GM19397 (cell line): ENCODE data around the gene GALC.
"Not testable (repeated sequence)": the region's sequence is repeated elsewhere in the genome, so short reads cannot be mapped to it uniquely, and the experiment has no call there.

Source experiments
- ATAC-seq: cut with Tn5 transposase; IDR thresholded peaks from one replicate; pipeline ENCODE4 v1.9.1; 2021; ENCODE audit warnings: mild to moderate bottlenecking, moderate library complexity; ENCODE audit not compliant: unreplicated experiment

Gene GALC

DNA sequence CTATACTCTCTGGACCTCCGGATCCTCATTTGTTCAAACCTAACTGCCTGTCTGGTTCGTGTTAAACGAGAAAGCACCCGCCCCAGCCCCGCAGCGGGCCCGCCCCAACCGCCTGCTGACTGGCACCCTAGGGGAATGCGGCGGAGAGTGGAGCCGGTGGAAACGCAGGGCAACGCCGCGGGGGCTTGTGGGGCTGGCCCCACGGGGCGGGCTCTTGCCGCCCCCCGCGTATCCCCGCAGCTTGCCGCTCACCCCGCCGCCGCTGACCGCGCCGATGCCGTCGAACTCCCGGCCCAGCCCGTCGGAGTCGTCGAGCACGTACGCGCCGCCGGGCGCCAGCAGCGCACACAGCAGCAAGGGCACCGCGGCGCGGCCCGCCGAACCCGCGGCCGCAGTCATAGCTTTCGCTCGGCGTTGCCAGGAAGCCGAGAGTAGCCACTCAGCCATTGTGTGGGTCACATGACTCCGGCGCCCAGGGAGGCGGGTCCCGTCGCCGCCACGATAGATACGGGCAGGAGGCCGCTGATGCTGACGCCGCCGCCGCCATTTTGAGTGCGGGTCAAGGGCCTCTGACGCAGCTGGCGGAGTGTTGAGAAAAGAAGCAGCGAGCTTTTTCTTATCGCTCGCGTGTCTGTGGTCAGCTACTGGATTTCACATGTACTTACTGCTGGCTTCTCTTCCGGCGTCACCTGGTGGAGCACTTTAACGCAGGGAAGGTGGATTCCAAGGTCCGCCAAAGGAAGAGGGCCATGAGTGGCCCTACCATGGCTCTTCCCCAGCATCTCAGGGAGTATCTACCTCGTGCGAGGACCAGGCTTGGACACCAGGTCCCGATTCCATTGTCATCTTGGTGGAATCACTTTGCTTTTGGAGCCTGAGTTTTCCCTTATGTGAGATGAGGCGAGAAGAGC, at the start of gene GALC:
Gene GALC, minus strand, starts transcription at position 465 of the 911 bp plus-strand sequence. Its CDS starts 18 bp downstream, at position 447.
- peak; percentile 88 for ATAC-seq

DNA sequence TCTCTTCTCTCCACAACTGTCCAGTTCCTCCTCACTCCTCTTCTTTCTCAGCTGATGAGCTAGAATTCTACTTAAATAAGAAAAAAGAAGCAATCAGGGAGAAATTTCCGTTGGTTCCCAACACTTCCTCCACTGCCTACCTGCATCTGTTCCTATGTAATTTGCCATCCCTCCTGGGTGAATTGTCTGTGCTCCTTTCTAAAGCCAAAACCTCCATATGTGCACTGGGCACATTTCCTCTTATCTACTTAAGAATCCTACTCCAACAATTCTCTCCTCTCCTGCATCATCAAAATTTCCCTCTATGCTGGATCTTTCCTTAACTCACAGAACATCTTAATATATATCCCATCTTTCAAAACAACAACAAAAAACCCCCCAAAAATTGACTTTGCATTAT, 47.2 kb upstream of the GALC start:
- no peak for ATAC-seq

DNA sequence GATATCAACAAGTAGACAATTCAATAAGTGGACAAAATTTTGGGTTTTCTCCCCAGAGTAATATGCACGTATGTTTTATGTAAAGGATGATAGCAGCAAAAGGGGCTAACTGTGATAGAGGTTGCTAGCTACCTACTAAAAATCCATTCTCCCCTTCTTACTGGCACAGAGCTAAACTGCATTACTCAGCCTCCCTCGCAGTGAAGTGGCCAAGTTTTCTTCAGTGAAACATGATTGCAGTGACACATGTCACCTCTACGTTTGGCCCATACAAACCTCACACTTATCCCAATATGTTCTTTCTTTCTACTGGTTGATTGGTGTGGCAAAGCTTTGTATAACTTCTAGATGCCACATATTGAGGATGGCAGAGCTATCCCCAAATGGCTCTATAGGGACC, 46.2 kb upstream of the GALC start:
- ATAC-seq: no peak

DNA sequence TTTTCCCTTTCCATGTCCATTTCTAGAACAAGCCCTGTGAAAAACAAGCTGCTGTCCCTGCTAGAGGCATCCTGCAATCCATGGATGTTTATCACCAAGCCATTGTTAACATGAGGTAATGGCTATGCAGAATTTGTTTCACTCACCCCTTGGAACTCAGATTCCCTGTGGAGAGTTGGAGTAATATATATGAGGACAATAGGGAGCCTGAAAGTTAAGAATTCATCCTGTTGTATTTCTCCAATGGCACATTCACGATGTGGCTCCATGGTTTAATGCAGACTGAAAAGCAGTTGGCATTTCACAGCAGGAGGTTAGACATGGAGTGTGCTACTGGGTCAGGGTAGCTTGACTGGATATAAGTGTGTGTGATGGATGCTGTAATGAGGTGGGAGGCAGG, 44.3 kb upstream of the GALC start:
- no peak for ATAC-seq

DNA sequence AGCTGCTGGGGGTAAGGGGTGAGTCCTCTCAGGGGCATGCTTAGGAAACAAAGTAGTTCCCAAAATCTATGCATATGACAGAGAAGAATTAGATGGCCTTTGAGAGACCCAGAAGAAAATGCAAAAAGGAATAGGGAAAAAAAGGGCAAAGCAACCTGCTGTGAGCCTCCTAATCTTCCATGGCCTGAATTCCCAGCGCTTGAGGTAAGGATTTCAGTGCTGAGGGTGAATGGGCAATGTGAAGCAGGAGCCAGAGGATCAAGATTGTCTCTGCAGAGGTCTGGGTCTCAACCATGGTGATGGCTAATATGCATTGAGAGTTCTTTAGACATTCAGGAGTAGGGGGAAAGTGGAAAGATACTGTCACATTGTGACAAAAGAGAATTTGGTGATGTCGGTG, 43.4 kb upstream of the GALC start:
- no peak for ATAC-seq

DNA sequence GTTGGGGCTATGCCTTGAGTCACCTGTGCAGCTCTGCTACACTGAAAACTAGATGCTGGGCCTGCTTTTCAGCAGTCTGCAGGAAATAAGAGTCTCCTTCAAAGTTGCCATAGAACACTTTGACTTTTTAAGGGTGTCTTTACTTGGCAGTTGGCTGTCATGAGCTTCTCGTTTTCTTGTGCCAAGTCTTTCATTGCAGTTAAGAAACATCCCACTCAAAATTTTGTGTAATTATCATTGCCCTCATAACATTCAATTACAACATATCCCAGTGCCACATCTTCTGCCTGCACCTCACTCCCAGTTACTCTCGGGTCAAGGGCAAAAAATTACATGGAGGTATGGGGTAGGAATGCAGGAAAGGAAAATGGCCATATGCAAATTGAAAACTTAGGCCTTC, 41.1 kb upstream of the GALC start:
- ATAC-seq: no peak

DNA sequence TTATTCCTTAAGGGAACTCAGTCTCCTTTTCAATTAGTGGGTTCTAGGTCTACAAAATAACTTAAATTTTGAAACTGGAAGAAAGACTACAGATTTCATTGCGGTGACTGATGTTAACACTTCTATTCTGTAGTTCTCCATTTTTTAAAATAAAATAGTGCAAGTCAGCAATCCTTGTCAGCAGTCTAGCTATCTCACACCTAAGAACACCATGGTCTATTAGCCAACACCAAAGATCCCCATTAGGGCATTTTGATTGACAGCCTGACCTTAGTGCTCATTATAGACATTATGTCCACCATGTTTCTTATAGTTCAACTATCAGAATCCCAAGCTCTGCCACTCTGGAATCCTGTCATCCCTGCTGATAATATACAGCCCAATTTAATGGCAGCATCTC, 39.4 kb upstream of the GALC start:
- no peak for ATAC-seq

DNA sequence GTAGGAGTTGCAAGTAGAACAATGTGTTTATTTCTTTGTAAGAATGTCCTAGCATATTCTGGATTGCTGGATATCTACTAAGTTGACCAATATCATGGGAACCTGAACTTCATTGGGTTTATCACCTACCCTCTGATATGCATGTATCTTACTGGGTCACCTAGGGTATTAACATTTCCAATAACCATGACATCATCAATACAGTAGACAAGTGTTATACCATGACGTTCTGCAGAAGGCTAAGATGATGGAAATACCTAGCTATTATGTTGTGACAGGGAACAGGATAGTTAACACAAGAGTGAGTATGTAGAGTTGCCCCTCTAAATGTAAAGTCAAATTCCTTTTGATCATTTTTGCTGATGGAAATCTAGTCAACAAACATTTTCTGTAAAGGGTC, 37.9 kb upstream of the GALC start:
- no peak for ATAC-seq

DNA sequence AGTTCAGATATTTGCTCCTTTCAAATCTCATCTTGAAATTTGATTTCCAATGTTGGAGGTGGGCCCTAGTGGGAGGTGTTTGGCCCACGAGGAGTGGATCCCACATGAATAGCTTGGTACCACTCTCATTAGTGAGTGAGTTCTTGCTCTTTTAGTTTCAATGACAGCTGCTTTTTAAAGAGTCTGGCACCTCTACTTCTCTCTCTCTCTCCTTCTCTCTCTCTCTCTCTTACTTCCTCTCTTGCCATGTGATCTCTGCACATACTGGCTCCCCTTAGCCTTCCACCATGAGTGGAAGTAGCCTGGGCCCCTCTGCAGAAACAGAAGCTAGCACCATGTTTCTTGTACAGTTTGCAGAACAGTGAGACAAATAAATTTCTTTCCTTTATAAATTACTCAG, 37.1 kb upstream of the GALC start:
- no peak for ATAC-seq

DNA sequence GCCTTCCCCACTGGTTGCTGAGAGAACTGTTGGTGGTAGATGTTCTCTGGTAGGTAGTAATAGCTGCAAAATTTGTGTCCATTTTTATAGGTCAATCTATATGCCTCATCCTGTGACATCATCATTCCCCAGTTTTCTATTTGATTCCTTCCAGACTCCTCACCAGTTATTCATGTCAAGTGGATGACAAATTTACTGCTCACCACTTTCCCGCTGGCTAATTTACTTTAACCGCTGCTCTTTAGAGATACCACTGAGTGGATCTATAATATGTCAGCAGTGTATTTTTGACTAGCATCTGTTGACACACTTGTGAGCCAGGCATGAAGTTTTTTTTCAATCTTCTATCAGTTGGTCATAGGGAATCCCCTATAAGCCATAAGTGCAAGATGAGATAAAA, 36.5 kb upstream of the GALC start:
- ATAC-seq: no peak

DNA sequence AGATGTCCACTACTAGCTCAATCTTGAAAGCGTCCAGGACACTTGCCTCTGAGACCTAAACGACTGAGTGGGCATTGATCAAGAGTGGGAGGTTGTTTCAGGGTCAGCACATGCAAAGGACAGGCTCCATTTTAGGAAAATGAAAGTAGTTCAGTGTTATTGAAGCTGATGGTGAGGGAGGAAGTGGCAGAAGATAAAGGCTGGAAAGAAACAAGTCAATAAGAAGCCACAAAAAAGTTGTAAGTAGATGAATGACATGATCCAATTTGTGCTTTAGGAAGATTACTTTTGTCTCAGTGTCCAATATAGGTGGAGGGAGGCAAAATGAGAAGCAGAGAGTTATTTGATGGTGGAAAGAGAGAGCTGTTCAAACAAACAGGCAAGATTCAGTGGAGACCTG, 33.9 kb upstream of the GALC start:
- ATAC-seq: peak; percentile 47

DNA sequence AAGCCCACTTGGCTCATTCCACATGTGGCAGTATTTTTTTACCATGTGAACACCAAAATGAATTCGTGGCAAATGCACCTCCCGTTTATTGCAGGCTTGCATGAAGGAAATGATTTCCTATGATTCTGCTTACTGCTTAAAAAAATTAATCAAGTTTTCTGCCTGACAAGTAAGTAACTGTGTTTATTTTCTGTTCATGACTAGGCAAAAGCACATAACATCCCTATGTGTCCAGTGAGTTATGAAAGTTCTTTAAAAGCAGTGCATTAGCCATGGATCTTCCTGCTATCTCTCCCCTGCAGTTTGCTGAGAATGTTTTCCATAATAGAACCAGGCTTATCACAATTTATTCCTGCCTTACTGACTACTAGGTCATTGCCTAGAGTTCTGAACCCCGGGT, 32.3 kb upstream of the GALC start:
- ATAC-seq: no peak

DNA sequence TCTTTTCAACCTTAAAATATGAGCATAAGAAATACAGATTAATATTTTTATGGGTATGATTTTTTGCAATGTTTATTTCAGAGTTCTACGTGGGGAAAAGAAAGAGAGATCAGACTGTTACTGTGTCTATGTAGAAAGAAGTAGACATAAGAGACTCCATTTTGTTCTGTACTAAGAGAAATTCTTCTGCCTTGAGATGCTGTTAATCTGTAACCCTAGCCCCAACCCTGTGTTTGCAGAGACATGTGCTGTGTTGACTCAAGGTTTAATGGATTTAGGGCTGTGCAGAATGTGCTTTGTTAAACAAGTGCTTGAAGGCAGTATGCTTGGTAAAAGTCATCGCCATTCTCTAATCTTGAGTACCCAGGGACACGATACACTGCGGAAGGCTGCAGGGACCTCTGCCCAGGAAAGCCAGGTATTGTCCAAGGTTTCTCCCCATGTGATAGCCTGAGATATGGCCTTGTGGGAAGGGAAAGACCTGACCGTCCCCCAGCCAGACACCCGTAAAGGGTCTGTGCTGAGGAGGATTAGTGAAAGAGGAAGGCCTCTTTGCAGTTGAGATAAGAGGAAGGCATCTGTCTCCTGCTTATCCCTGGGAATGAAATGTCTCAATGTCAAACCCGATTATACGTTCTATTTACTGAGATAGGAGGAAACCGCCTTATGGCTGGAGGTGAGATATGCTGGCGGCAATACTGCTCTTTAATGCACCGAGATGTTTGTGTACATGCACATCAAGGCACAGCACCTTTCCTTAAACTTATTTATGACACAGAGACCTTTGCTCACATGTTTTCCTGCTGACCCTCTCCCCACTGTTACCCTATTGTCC, 31.5 kb upstream of the GALC start:
- ATAC-seq: not testable (repeated sequence)

DNA sequence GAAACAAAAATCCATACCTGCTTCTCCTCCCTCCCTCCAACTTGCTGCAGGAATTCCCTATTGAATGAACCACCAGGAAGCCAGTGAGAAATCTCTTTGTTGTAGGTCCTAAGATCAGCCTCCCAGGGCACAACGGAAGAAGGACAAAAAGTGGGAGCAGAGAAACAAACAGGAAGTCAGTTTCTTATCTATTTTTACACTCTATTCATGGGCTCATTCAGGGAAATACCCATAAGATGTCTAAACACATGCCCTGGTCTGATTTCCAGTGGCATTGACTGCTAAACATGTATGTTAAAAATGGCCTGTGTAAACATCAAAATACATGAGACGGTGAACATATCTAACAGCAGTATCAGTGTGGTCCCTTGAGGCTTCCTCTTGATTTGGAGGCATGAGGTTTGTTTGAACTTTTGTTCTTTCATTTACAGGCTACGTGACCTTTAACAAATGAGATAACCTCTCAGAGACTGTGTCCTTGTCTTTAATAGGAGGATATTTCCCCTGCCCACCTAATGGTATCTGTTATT, 30.7 kb upstream of the GALC start:
- no peak for ATAC-seq

DNA sequence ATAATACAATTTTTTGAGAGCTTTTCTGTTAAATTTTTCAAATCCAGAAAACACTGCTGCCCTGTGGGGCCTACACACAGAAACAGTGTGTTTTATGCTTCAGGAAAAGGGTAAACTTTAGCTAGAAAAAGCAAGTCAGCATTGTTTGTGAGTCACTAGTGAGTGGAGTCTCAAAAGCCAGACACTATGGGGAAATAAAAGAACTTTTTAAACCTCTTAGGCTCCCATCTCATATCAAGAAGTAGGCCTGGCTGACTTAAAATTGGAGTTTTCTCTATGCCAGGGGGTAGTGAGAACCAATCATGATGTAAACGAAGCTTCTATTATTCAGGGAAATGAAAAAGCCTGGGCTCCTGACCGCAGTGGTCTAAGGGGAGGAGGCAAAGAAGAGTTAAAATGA, 24.6 kb upstream of the GALC start:
- ATAC-seq: no peak

DNA sequence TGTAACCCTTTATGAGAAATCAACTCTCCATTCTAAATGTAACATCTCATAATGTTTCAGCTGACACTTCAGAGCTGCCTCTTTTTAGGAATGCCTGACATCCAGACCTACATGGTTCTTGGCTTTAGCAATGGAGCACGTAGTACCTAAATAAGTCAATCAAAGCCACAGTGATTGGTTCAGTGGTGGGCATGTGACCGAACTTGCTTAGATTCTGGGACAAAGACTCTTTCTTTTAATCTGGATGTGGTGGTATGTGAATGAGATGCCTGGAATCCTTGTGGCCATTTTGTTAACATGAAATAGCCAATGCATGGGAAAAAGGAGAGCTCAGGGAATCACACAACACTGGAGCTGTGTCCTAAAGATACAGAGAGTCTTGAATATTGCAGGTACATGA, 23.8 kb upstream of the GALC start:
- no peak for ATAC-seq

DNA sequence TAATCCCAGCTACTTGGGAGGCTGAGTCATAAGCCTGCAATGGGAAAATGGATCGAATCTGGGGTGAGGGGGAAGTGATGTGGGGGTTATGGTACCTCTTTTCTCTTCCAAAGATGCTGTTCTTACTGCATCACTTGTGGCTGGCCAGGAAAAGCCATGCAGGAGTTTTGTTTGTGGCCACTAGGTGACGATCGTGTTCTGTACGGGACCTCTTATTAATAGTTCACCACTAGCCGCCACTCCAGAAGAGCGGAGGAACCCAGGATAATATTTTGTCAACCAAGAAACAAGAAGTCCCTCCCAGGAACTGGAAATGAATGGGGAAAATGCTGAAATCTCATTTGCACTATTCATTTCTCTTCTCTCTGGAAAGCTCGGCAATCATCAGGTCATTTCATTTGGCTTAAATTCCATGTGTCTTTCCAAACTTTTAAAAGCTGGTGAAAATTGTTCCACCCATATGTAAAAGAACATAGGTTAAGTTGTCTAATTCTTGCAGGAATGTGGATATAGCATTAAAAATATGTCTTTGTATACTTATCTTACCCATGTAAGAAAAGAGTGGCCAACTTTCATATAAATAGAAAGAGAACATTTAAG, 20.9 kb upstream of the GALC start:
- peak; percentile 89 for ATAC-seq

DNA sequence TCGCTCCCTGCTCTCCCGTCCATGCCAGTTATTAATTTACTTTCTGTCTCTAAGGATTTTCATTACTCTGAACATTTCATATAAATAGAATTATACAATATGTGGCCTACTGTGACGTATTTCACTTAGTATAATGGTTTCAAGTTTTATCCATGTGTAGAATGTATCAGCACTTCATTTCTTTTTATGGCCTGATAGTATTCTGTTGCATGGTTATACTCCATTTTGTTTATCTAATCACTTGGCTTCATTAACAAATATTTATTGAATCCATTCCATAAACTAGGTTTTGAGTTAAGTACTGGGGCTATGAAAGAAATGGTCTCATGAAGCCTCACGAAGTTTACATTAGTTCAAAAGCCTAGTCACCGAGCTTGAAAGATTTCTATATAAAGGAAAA, 19.5 kb upstream of the GALC start:
- no peak for ATAC-seq

DNA sequence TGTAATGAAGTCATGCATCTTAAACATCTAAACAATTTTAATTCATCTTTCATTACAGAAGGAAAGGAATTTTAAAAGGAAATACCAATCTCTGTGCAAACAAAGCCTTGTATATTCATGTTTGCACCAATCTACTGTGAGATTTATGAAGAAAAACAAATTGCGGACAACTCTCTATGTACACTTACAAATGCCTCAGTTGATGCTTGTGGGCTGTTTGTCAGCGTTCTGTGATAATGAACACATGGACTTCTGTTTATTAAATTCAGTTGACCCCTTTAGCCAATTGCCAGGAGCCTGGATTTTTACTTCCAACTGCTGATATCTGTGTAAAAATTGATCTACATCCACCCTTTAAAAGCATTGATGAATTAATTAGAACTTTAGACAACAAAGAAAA, 17.3 kb upstream of the GALC start:
- no peak for ATAC-seq

DNA sequence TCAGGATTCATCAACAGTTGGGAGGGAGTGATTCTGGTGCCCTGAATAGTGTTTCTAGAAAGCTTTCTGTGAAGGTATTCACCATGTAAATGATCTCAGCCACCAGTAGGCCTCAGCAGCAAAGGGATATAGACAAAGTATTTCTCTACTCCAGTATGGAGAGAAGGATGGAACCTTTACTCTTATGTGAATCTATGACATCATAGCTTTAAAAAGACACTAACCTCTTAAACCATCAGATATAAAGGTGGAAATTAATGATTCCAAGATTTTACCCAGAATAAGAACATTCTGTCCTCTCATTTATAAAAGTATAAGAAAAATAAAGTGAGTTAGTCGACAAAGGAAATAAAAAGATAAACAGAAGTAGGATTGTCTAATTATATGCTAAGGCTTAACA, 16.5 kb upstream of the GALC start:
- no peak for ATAC-seq

DNA sequence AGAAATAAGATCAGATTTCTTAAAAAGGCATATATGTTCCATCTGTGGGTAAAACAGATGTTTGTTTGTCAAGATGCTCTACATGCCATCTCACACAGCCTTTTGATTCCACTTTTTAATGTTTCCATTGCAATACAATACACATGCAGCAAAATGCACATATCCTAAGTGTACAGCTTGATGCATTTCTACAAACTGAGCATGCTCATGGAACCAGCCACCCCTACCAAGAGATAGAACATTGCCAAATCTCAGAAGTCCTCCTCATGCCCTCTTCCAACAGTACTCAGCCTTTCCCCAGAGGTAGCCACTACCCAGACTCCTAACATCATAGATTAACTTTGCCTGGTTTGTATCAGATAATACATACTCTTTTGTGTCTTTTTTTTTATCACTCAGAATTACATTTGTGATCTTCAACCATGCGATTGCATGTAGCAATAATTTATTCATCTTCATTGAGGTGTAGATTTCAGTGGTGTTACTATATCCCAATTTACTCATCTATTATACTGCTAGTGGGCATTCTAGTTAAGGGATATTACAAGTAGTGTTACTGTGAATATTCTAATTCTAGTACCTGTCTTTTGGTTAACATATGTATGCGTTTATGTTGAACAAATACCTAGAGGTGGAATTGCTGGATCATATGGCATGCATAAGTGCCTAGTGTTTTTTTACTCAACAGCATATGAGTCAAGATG, 15.2 kb upstream of the GALC start:
- no peak for ATAC-seq
